ENCODE results near the gene OGFOD2. TPM values are rescaled to one million over a fixed set of nuclear protein-coding genes. Genes with fewer than 3 reads are reported as not detected.

Gene OGFOD2
- total and polyA plus RNA-seq, 9 of the 15 experiments (the other 6 are each of a cell fraction or from before 2014, with no cell fraction given): 1.4 to 111 (median 18.5) TPM

DNA sequence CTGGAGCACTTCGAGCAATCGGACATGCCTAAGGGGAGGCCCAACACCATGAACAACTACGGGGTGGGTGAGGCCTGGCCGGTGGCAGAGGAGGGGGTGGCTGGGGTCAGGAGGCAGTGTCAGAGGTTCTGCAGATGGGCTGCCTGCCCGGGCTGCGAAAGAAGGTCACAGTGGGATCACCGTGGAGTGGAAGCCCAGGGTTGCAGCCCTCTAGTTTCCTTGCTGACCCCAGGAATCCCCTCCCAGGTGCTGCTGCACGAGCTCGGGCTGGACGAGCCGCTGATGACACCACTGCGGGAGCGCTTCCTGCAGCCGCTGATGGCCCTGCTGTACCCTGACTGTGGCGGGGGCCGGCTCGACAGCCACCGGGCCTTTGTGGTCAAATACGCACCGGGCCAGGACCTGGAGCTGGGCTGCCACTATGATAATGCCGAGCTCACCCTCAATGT is 3.5 kb downstream of the OGFOD2 start:
- no TSS peak for BruUV-seq (replicated peaks)
- Histone ChIP-seq H2AFZ (ENCODE audit: low read depth, low read length) (no peak overlapping the region), H3K36me3 (ENCODE audit: control insufficient read depth, insufficient read depth, low read length) (peaks cover 54% of the 10 kb centered on the region; the same call in 2 of the 3 replicates), H3K27me3 (ENCODE audit: control insufficient read depth in 2 of 2, insufficient read depth in 2 of 2, low read length in 2 of 2) (no peaks in the 10 kb centered on the region), H3K9me3 (replicated peaks; ENCODE audit: control insufficient read depth, insufficient read depth, low read depth, low read length) (no peaks in the 10 kb centered on the region), H3K4me2 (ENCODE audit: insufficient read depth, low read length) (no peak overlapping the region), H3K9ac (ENCODE audit: insufficient read depth in 1 of 2, low read depth in 2 of 2, low read length in 2 of 2) (peak overlapping the region in 1 of 2 experiments; percentile 61; a peak in 2 of 4 replicates), H3K9me1 (ENCODE audit: control insufficient read depth, insufficient read depth, low read length) (no peaks in the 10 kb centered on the region), H3K27ac (ENCODE audit: extremely low read depth, low read depth, low read length) (no peak overlapping the region), H3K79me2 (ENCODE audit: control insufficient read depth, insufficient read depth, low read length) (peaks cover 58% of the 10 kb centered on the region), H3K4me3 (no peak overlapping the region), H3K4me1 (replicated peaks in 1 of 2; ENCODE audit: control insufficient read depth in 2 of 2, insufficient read depth in 2 of 2, low read length in 2 of 2) (peaks cover 28 to 75% of the 10 kb centered on the region in 2 experiments), H4K20me1 (replicated peaks; ENCODE audit: control insufficient read depth, insufficient read depth, low read length) (peaks cover 5% of the 10 kb centered on the region; the same call in 1 of the 2 replicates)
- intact Hi-C loops (cut with micrococcal nuclease) (no loop called here), in situ Hi-C loops (cut with MboI) (no loop called here)
- FAIRE-seq: no peak
- POLR2A ChIA-PET: interaction anchor here (0.6 to 1.1 kb wide), 4 partner anchors 8 to 270 kb away, joined by 3 to 5 read pairs (median 4); no protein-coding TSS in a partner anchor
- CTCF ChIA-PET (ENCODE audit: low intra/inter-chr PET ratio): no interaction called here
- TF ChIP-seq, protein P1, sequence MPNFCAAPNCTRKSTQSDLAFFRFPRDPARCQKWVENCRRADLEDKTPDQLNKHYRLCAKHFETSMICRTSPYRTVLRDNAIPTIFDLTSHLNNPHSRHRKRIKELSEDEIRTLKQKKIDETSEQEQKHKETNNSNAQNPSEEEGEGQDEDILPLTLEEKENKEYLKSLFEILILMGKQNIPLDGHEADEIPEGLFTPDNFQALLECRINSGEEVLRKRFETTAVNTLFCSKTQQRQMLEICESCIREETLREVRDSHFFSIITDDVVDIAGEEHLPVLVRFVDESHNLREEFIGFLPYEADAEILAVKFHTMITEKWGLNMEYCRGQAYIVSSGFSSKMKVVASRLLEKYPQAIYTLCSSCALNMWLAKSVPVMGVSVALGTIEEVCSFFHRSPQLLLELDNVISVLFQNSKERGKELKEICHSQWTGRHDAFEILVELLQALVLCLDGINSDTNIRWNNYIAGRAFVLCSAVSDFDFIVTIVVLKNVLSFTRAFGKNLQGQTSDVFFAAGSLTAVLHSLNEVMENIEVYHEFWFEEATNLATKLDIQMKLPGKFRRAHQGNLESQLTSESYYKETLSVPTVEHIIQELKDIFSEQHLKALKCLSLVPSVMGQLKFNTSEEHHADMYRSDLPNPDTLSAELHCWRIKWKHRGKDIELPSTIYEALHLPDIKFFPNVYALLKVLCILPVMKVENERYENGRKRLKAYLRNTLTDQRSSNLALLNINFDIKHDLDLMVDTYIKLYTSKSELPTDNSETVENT (CRISPR knock-in tag; IDR thresholded peaks at IDR 0.05): no peak
- TF ChIP-seq POLR2A (conservative IDR thresholded peaks at IDR 0.05) (0 out of 2 replicates have a peak, but pooled peaks have one; percentile 14), POLR2AphosphoS5 (IDR thresholded peaks at IDR 0.05; ENCODE audit: control insufficient read depth, insufficient read depth, low read depth, low read length) (0 out of 2 replicates have a peak, but pooled peaks have one; percentile 6), POLR2AphosphoS2 (IDR thresholded peaks at IDR 0.05; ENCODE audit: low read length) (no peak), YY1 (IDR thresholded peaks at IDR 0.05; ENCODE audit: borderline replicate concordance in 1 of 3, control insufficient read depth in 1 of 3, extremely low read depth in 1 of 3, insufficient read depth in 3 of 3, insufficient read length in 1 of 3, insufficient replicate concordance in 2 of 3, low read depth in 1 of 3, low read length in 2 of 3) (no peak), SRSF3 (IDR thresholded peaks at IDR 0.05; ENCODE audit: insufficient read depth, low read length) (no peak), RBM15 (IDR thresholded peaks at IDR 0.05; ENCODE audit: insufficient read depth, low read length) (no peak), RBM22 (IDR thresholded peaks at IDR 0.05; ENCODE audit: low read depth, low read length, poor library complexity, severe bottlenecking) (peak; percentile 2), POLR2G (IDR thresholded peaks at IDR 0.05; ENCODE audit: low read depth, low read length) (peak; percentile 68), FIP1L1 (IDR thresholded peaks at IDR 0.05; ENCODE audit: low read depth, low read length, poor library complexity, severe bottlenecking) (peak; percentile 22), ZNF717 (CRISPR knock-in tag; IDR thresholded peaks at IDR 0.05) (0 out of 2 replicates have a peak, but pooled peaks have one; percentile 71), MTA3 (IDR thresholded peaks at IDR 0.05; ENCODE audit: borderline replicate concordance) (no peak)
- TF ChIP-seq, protein P2, sequence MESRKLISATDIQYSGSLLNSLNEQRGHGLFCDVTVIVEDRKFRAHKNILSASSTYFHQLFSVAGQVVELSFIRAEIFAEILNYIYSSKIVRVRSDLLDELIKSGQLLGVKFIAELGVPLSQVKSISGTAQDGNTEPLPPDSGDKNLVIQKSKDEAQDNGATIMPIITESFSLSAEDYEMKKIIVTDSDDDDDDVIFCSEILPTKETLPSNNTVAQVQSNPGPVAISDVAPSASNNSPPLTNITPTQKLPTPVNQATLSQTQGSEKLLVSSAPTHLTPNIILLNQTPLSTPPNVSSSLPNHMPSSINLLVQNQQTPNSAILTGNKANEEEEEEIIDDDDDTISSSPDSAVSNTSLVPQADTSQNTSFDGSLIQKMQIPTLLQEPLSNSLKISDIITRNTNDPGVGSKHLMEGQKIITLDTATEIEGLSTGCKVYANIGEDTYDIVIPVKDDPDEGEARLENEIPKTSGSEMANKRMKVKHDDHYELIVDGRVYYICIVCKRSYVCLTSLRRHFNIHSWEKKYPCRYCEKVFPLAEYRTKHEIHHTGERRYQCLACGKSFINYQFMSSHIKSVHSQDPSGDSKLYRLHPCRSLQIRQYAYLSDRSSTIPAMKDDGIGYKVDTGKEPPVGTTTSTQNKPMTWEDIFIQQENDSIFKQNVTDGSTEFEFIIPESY (CRISPR knock-in tag; IDR thresholded peaks at IDR 0.05): peak; percentile 85
- DNase-seq (ENCODE audit: extremely low read depth in 1 of 4, low spot score in 3 of 4): no peak
- 88% methylated on average over 19 of the region's 21 CpGs for WGBS (ENCODE audit: insufficient coverage, low coverage, missing lambda C conversion rate)
- ATAC-seq: no peak

Data from K562 (cell line).